Endothelial cell of umbilical vein (primary cell): ENCODE measurements around the gene RASGEF1C. TPM values are rescaled to one million over a fixed set of nuclear protein-coding genes. Genes with fewer than 3 reads are reported as not detected.

ENCODE experiments used
- BruUV-seq: library from RNA; stranded (reverse); fragments of 400-500 nt; replicated peaks from 2 replicates; lab custom pipeline; 2021; lab: Mats Ljungman, UMichigan
- CTCF ChIA-PET: fragments of 300-600, 350-600 bp; sonication (Branson Sonifier 250); formaldehyde crosslinking; loops from one replicate; lab custom pipeline; 2021; ENCODE audit warnings: antibody characterized with exemption, inconsistent platforms; lab: Charles Lee
- POLR2A ChIA-PET: fragments of 300-600, 350-600 bp; sonication (Branson Sonifier 250); formaldehyde crosslinking; loops from one replicate; lab custom pipeline; 2021; ENCODE audit warnings: antibody characterized with exemption, inconsistent platforms; lab: Charles Lee
- DNase-seq: peaks from one replicate; pipeline ENCODE4 v3.0.0-alpha.2; 2011; ENCODE audit warnings: low read depth, low spot score
- FAIRE-seq: peaks from 2 replicates; lab custom pipeline; 2011; peaks lifted over from hg19 to GRCh38; lab: Jason Lieb, UNC
- H2AFZ ChIP-seq: 2 replicates; pipeline ENCODE4 v1.6.0; 2012; ENCODE audit warnings: low read depth, low read length, control low read depth, inconsistent platforms
- H3K27ac ChIP-seq: 2 replicates; pipeline ENCODE4 v1.5.1; 2011; ENCODE audit warnings: low read depth, mild to moderate bottlenecking, control low read depth, low read length, moderate library complexity; ENCODE audit not compliant: insufficient read depth
- H3K27me3 ChIP-seq, 2 experiments: 2 replicates each; pipeline versions ENCODE4 v1.6.0 to v1.6.1; 2011; ENCODE audit warnings: low read length in 2 of 2, mixed read lengths in 1 of 2; ENCODE audit not compliant: control insufficient read depth in 2 of 2, insufficient read depth in 2 of 2
- H3K36me3 ChIP-seq, 2 experiments: 2 replicates in 1 of 2; 3 replicates in 1 of 2; pipeline ENCODE4 v1.5.1; 2011; ENCODE audit warnings: low read length in 2 of 2, mild to moderate bottlenecking in 1 of 2, moderate library complexity in 1 of 2; ENCODE audit not compliant: control insufficient read depth in 2 of 2, insufficient read depth in 2 of 2; ENCODE audit errors: extremely low read depth in 1 of 2
- H3K4me1 ChIP-seq: 3 replicates; pipeline ENCODE4 v1.5.1; 2011; ENCODE audit warnings: mild to moderate bottlenecking, low read length; ENCODE audit not compliant: control insufficient read depth, insufficient read depth; ENCODE audit errors: extremely low read depth
- H3K4me2 ChIP-seq: 2 replicates; pipeline ENCODE4 v1.6.1; 2011; ENCODE audit warnings: low read length, control low read depth, mixed read lengths; ENCODE audit not compliant: insufficient read depth
- H3K4me3 ChIP-seq, 3 experiments: fragments of 200-600 bp in 1 of 3; sonication (generic), shearing (Covaris generic) in 1 of 3; replicated peaks in 1 of 3; 2 replicates each; pipeline ENCODE4 v1.5.1; 2011 to 2016; ENCODE audit warnings: control low read depth in 3 of 3, low read length in 3 of 3, mild to moderate bottlenecking in 2 of 3, inconsistent platforms in 1 of 3, low read depth in 1 of 3, moderate library complexity in 1 of 3; ENCODE audit not compliant: insufficient read depth in 1 of 3
- H3K79me2 ChIP-seq: 2 replicates; pipeline ENCODE4 v1.6.0; 2012; ENCODE audit warnings: low read length, inconsistent platforms; ENCODE audit not compliant: control insufficient read depth, insufficient read depth
- H3K9ac ChIP-seq: replicated peaks from 2 replicates; pipeline ENCODE3; 2011; ENCODE audit warnings: low read length, control low read depth; ENCODE audit not compliant: insufficient read depth; ENCODE audit errors: extremely low read depth
- H3K9me1 ChIP-seq: replicated peaks from 3 replicates; pipeline ENCODE4 v1.6.0; 2011; ENCODE audit warnings: mild to moderate bottlenecking, low read length; ENCODE audit not compliant: control insufficient read depth, insufficient read depth; ENCODE audit errors: extremely low read depth
- H3K9me3 ChIP-seq: replicated peaks from 2 replicates; pipeline ENCODE4 v1.5.1; 2012; ENCODE audit warnings: low read length, inconsistent platforms; ENCODE audit not compliant: control insufficient read depth, insufficient read depth
- H4K20me1 ChIP-seq: replicated peaks from 2 replicates; pipeline ENCODE3; 2011; ENCODE audit warnings: mild to moderate bottlenecking, low read length; ENCODE audit not compliant: control insufficient read depth, insufficient read depth; ENCODE audit errors: extremely low read depth
- EZH2 ChIP-seq: IDR thresholded peaks from 2 replicates; pipeline ENCODE4 v1.6.1; 2012; ENCODE audit warnings: borderline replicate concordance, low read depth, mild to moderate bottlenecking, moderate library complexity, low read length, inconsistent platforms; ENCODE audit not compliant: severe bottlenecking
- FOS ChIP-seq: IDR thresholded peaks from 2 replicates; pipeline ENCODE4 v1.6.1; 2011; ENCODE audit warnings: mild to moderate bottlenecking, low read length, moderate library complexity, borderline replicate concordance; ENCODE audit not compliant: insufficient read depth
- GATA2 ChIP-seq: IDR thresholded peaks from 2 replicates; pipeline ENCODE4 v1.7.0; 2011; ENCODE audit warnings: low read depth, mild to moderate bottlenecking, moderate library complexity, mixed read lengths, low read length; ENCODE audit not compliant: insufficient read length, insufficient read depth
- JUN ChIP-seq: IDR thresholded peaks from 2 replicates; pipeline ENCODE4 v1.6.1; 2011; ENCODE audit warnings: borderline replicate concordance, low read depth; ENCODE audit not compliant: insufficient read length, insufficient read depth
- MYC ChIP-seq: IDR thresholded peaks from one replicate; pipeline ENCODE4 v1.6.1; 2011; ENCODE audit warnings: mild to moderate bottlenecking, low read depth, low read length
- POLR2A ChIP-seq: IDR thresholded peaks from 2 replicates; pipeline ENCODE4 v1.6.1; 2012; ENCODE audit warnings: low read depth, mild to moderate bottlenecking, control low read depth, low read length
- POLR2AphosphoS5 ChIP-seq: IDR thresholded peaks from 2 replicates; pipeline ENCODE4 v1.6.1; 2012; ENCODE audit warnings: low read depth, mild to moderate bottlenecking, control low read depth, low read length, moderate library complexity; ENCODE audit not compliant: insufficient read depth
- dilution Hi-C: fragments of 300-500 bp; cut with MboI; formaldehyde crosslinking; loops from one replicate; pipeline ENCODE4 v1.15.0; 2019; ENCODE audit warnings: low sequenced_read_pairs; ENCODE audit not compliant: extremely low pct_ligation_motif_present
- intact Hi-C: fragments of 100-400 bp; cut with micrococcal nuclease; formaldehyde crosslinking; loops from one replicate; pipeline ENCODE4 v1.10.0; 2022
- polyA plus RNA-seq, 4 experiments: library from polyadenylated mRNA; depleted of rRNA in 3 of 4; stranded (reverse) in 3 of 4; unstranded in 1 of 4; fragments of >200 nt; gene quantifications; 2 replicates each; pipeline versions ENCODE4 v1.2.1 to v1.2.3, GENCODE V29; 2011 to 2012; ENCODE audit warnings: missing spikeins in 1 of 4
- total RNA-seq: library from RNA; stranded (reverse); gene quantifications from 2 replicates; pipeline ENCODE4 v1.2.3, GENCODE V29; 2021
- TF ChIP-seq, protein P1 (sequence below): IDR thresholded peaks from 2 replicates; pipeline ENCODE4 v1.6.1; 2011; ENCODE audit not compliant: insufficient read depth, insufficient read length
- TF ChIP-seq, protein P2 (sequence below), 2 donors: IDR thresholded peaks; 1 replicate in 1 of 2; 2 replicates in 1 of 2; pipeline ENCODE4 v1.5.1; 2011; ENCODE audit warnings: low read length in 2 of 2, mild to moderate bottlenecking in 2 of 2, moderate library complexity in 2 of 2, control low read depth in 1 of 2, inconsistent platforms in 1 of 2, low read depth in 1 of 2; ENCODE audit not compliant: insufficient read depth in 1 of 2; ENCODE audit errors: extremely low read depth in 1 of 2

RASGEF1C gene
- total and polyA plus RNA-seq, 2 donors (not counting 3 experiments of a cell fraction or from before 2014, with no cell fraction given), result not detected

DNA sequence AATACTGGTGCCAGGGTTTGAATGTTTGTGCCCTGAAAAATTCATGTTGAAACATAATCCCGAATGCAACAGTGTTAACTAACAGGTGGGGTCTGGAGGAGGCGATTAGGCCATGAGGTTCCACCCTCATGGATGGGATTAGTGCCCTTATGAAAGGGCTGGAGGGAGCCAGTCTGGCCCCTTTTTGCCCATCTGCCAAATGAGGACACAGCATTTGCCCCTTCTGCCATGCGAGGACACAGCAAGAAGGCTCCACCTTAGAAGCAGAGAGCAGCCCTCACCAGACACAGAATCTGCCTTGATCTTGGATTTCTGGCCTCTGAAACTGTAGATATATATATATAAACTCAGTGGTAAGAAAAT lies 104.9 kb downstream of the RASGEF1C start:
- FAIRE-seq, result no peak
- ChIA-PET POLR2A (no interaction called here), CTCF (no interaction called here)
- Histone ChIP-seq H2AFZ (no peak overlapping the region), H3K27ac (no peak overlapping the region), H3K9me3 (no peaks in the 10 kb centered on the region), H3K4me1 (no peaks in the 10 kb centered on the region), H3K79me2 (no peaks in the 10 kb centered on the region), H3K4me3 (no peak overlapping the region), H3K4me2 (no peak overlapping the region), H3K9ac (no peak overlapping the region), H3K9me1 (no peaks in the 10 kb centered on the region), H3K36me3 (no peaks in the 10 kb centered on the region), H4K20me1 (no peaks in the 10 kb centered on the region), H3K27me3 (no peaks in the 10 kb centered on the region)
- TF ChIP-seq, protein P1, sequence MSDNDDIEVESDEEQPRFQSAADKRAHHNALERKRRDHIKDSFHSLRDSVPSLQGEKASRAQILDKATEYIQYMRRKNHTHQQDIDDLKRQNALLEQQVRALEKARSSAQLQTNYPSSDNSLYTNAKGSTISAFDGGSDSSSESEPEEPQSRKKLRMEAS, result no peak
- TF ChIP-seq GATA2 (no peak), POLR2A (no peak), FOS (no peak), POLR2AphosphoS5 (no peak), MYC (no peak), EZH2 (no peak), JUN (no peak)
- TF ChIP-seq, protein P2, sequence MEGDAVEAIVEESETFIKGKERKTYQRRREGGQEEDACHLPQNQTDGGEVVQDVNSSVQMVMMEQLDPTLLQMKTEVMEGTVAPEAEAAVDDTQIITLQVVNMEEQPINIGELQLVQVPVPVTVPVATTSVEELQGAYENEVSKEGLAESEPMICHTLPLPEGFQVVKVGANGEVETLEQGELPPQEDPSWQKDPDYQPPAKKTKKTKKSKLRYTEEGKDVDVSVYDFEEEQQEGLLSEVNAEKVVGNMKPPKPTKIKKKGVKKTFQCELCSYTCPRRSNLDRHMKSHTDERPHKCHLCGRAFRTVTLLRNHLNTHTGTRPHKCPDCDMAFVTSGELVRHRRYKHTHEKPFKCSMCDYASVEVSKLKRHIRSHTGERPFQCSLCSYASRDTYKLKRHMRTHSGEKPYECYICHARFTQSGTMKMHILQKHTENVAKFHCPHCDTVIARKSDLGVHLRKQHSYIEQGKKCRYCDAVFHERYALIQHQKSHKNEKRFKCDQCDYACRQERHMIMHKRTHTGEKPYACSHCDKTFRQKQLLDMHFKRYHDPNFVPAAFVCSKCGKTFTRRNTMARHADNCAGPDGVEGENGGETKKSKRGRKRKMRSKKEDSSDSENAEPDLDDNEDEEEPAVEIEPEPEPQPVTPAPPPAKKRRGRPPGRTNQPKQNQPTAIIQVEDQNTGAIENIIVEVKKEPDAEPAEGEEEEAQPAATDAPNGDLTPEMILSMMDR (IDR thresholded peaks at IDR 0.05; ENCODE audit: extremely low read depth in 1 of 2, insufficient read depth in 1 of 2, low read depth in 1 of 2, low read length in 2 of 2), result no peak
- no peak for DNase-seq
- dilution Hi-C loops (no loop called here), intact Hi-C loops (no loop called here)
- no TSS peak for BruUV-seq
